NCI-H2107 treated with DMSO at 0.1 percent for 48 hours (cell line): ENCODE data around the gene FAM20A.

Source experiments
- DNase-seq: peaks from one replicate; lab custom pipeline; 2025; ENCODE audit not compliant: unreplicated experiment; lab: John Stamatoyannopoulos, UW

Gene FAM20A

GRCh38 chr17:68567035-68567434, 34.1 kb downstream of the FAM20A start:
- DNase-seq, result no peak

- no peak for DNase-seq
Observed at GRCh38 chr17:68566442-68566738, 34.8 kb downstream of the FAM20A start.

DNA sequence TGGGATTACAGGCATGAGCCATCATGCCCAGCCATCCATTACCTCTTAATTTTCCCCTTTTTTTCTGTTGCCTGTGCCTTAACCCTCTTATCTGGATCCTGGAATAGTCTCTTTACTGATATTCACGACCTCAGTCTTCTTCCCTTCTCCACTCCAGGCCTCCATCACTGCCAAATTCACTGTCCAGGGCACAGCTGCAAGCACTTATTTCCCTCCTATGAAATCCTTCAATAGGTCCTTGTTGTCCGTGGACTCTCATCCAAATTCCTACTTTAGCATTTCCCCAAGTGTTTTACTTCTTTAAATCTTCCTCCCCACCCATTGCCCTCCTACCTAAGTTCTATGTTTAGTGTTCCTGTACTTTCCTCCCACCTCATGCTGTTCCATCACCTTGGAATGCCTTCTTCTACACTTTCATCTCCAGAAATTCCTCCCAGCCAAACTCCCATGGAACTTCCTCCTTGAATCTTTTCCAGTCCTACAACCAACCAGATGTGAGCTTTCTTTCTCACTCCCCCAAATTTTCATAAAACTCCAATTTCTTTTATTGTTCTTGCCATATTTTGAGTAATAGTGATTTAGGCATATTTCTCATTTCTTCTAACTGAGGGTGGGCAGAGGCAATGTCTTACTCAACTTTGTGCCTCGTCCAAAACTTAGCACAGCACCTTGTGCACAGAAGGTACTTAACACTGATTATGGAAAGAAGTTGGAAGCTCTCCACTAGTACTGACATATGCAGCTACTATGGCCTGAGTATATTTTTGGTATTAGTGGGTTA, 35.3 kb downstream of the FAM20A start:
- DNase-seq, result no peak

- DNase-seq, result no peak
Observed at GRCh38 chr17:68564415-68565111, 36.6 kb downstream of the FAM20A start.

GRCh38 chr17:68562736-68563135, 38.4 kb downstream of the FAM20A start:
- no peak for DNase-seq

DNA sequence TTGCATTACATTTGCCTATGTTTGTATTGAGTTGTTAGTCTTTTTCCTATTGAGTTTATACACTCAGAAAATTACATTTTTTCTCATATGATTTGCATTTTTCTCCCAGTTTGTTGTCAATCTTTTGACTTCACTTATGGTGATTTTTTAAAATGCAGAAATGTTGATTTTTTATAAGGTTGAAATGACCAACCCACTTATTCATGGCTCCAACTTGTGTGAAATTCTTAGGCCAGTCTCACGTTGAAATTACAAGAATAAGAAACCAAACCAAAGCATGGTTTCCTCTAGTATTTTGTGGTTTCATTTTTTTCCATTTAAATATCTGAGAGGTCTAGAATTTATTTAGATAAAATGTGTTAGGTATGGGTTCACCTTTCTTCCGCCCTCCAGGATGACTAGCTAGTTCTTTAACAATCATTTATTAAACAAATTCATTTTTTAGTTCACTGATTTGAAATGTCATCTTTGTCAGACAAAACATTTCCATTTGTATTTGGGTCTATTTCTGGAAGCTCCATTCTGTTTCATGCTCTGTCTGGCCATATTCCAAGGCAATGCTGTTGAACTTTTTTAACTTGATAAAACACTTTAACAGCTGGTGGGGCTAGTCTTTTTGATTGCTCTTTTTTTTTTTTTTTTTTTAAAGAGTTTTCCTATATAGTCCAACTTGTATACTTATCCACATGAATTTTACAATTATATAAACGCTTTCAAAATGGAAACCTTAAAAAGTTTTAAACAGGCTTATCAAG, 40.0 kb downstream of the FAM20A start:
- no peak for DNase-seq

- no peak for DNase-seq
Observed at GRCh38 chr17:68559316-68559715, 41.9 kb downstream of the FAM20A start.

- DNase-seq, result no peak
Observed at GRCh38 chr17:68556551-68556950, 44.6 kb downstream of the FAM20A start.

GRCh38 chr17:68544111-68544915, 56.9 kb downstream of the FAM20A start:
- DNase-seq, result no peak

DNA sequence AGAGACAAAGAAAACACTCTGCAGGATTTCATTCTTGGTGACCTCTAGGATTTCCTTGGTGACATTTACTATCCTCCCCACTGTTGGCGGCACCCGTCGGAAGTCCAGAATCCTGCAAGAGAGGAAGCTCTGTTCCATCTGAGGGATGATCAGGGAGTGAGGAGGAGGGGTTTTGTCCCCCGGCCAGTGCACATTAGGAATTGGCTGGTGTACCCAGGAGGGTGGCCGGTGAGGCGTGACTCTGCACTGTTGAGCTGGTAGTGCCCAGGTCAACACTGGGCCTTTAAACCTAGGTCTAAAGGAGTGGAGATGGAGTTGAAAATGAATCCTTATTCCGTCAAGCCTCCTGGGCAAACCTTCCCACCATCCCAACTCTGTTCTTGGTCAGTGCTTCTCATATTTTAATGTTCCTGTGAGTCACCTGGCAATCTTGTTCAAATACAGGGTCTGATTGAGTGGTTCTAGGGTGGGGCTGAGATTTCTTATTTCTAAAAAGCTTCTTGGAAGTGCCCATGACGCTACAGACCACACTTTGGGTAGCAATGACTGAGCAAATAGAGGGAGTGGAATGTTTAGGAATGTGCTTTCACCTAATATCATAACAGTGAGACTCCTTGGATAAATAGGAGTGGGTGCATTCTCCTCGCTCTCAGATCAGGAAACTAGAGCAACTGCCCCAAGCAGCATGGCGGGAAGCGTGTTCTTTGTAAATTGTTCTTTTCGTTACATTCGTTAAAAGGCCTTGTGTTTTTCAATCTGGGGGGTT, 58.3 kb downstream of the FAM20A start:
- no peak for DNase-seq

DNA sequence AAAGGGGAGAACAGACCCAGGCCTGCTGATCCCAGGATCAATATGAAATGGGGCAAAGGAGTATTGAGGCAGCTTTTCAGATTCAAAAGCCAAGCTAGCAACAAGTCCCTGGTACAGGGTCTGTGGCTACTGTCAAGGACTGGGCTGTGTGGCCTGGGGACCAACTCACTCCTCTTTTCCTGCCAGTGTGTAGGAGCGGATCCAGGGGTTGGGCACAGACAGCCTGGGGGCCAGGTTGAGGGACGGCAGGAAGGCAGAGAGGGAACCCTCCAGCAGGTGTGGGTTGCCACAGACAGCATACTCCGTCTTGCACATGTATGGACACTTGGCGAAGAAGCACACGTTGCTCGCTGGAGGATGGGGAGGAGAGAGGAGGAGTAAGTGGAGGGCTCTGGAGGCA, 59.4 kb downstream of the FAM20A start:
- DNase-seq, result no peak

- no peak for DNase-seq
Observed at GRCh38 chr17:68540981-68541380, 60.2 kb downstream of the FAM20A start.

- DNase-seq, result no peak
Observed at GRCh38 chr17:68539548-68540467, 61.4 kb downstream of the FAM20A start.

GRCh38 chr17:68535922-68536321, 65.2 kb downstream of the FAM20A start:
- DNase-seq, result no peak

- DNase-seq, result no peak
Observed at GRCh38 chr17:68534695-68535088, 66.5 kb downstream of the FAM20A start.

GRCh38 chr17:68533887-68534694, 67.1 kb downstream of the FAM20A start:
- no peak for DNase-seq

DNA sequence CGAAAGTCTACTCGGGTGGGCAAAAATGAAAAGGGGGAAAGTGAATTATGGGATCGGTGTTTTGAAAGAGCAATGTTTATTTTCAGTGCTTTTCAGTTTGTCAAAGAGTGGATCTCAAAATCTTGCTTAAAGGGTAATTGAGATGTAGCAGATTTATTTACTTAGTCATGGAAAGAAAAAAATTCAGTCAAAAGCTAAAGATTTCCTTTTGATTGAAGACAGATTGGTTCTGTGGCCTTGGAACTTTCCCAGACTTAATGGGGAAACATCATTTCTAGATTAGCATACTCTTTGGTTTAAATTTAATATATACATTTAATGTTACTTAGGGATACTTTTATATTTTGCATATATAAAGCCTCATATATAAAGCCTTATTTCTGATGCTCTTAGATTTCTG, 68.3 kb downstream of the FAM20A start:
- no peak for DNase-seq

- DNase-seq, result no peak
Observed at GRCh38 chr17:68531252-68531651, 69.9 kb downstream of the FAM20A start.

DNA sequence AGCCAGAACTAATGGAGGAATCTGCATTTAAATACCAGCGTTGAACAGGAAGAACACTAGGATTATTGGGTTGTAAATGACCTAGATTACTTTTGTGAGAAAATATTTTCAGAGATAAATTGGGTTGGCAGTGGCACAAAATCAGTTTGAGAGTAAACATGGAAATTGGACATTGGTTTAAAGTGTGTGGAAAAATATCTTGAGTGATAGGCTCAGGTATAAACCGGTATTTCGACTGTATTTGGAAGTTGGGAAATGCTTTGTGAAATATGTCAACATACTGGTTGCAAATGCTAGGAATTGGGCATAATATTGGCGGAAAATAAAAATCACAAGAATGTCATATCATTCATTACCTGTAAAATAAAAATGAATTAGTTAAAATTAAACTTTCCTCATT, 73.9 kb downstream of the FAM20A start:
- DNase-seq, result no peak
